GM18868 (cell line): ENCODE data around the gene ADAMTS19.
"Not testable (repeated sequence)": the region's sequence is repeated elsewhere in the genome, so short reads cannot be mapped to it uniquely, and the experiment has no call there.

ENCODE experiments used
- ATAC-seq: cut with Tn5 transposase; IDR thresholded peaks from one replicate; pipeline ENCODE4 v1.9.1; 2021; ENCODE audit warnings: mild to moderate bottlenecking, moderate library complexity; ENCODE audit not compliant: unreplicated experiment

ADAMTS19 gene

DNA sequence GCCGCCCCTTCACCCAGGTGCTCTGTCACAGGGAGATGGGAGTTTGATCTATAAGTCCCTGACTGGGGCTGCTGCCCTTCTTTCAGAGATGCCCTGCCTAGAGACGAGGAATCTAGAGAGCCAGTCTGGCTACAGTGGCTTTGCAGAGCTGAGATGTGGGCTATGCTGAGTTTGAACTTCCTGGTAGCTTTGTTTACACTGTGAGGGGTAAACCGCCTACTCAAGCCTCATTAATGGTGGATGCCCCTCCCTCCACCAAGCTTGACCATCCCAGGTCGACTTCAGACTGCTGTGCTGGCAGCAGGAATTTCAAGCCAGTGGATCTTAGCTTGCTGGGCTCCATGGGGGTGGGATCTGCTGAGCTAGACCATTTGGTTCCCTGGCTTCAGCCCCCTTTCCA, 124.4 kb downstream of the ADAMTS19 start:
- not testable (repeated sequence) for ATAC-seq

DNA sequence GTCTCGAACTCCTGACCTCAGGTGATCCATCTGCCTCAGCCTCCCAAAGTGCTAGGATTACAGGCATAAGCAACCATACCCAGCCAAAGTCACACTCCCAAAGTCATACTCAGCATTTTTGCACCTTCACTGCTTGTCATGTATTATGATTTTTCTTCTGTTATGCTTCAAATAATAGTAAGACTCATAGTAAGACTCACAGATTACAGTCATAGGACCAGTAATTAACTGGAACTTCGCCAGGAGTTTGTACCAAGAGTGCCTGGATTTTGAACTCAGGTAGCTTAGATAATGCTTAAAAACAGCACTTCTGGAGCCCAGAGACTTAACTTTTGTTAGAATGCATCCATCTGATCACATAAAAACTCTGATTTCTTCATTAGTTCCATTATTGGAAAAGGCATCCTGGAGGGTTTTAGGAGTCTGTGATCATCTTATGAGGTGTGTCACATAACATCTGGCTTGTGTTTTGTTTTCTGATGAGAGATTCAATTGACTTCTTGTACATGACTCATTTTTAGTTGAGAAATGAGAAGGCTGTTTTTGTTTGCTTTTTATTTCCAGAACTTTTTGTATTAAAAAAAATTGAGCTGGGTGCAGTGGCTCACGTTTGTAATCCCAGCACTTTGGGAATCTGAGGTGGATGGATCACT, 131.5 kb downstream of the ADAMTS19 start:
- no peak for ATAC-seq

DNA sequence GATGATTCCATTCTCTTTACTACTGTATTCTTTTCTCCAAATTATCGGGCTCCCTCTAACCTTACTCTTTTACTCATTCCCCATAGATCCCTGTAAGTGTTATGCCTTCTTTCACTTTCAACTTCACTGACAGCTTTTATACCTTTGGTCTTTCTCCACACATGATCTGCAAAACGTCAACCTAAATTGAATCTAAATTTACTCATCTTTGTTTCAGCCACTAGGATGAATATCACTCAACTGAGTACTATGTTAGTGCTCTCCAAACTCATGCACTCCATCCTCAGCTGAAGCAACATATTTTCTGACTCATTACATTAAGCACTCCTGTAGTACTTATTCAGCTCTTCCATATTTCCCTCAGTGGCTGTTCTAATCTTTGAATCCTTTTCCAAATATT, 133.4 kb downstream of the ADAMTS19 start:
- no peak for ATAC-seq

DNA sequence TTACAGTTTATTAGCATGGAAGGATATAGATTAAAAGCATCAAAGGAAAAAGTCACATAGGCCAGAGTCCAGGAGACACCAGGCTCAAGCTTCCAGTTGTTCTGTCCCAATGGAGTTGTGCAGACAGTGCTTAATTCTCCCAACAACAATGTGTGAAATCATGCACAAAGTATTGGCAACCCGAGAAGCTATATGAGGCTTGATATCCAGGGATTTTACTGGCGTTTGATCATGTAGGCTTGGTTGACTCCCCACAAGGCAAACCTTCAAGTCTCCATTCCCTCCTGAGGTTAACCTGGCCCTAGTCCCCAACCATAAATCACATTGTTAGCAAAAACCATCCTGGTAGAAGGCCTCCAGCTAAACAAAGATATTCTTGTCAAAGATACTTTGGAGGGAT, 141.5 kb downstream of the ADAMTS19 start:
- ATAC-seq = no peak

DNA sequence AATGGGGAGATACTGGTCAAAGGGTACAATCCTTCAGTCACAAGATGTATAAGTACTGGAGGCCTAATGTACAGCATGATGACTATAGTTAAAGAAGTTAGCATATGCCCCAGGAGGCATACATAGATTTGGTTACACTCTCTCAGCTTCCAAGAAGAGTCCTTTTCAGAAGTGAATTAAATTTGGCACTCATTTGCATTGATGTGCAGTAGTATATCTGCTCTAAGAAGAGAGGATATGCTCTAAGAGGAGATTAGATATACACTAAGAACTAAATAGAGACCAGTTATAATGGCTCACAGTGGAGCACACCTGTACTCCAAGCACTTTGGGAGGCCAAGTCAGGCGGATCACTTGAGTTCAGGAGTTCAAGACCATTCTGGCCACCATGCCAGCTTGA, 148.3 kb downstream of the ADAMTS19 start:
- ATAC-seq = no peak

DNA sequence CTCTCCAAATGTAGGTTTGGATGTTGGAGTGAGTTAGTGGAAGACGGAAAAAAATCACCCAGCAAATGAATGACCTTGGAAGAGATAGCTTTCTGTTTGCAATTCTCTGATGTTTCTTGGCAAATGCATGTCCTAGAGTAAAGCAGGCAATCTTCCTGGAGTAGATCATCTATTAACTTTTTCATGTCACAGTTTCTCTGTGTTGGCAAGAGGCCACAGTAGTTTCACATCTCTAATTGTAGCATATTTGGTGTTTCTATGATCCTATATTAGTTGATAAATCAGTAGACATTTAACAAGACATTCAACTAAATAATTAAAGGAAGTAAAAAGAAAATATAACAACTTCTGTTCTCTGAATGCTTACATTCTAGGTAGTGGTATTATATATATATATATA, 149.6 kb downstream of the ADAMTS19 start:
- no peak for ATAC-seq

DNA sequence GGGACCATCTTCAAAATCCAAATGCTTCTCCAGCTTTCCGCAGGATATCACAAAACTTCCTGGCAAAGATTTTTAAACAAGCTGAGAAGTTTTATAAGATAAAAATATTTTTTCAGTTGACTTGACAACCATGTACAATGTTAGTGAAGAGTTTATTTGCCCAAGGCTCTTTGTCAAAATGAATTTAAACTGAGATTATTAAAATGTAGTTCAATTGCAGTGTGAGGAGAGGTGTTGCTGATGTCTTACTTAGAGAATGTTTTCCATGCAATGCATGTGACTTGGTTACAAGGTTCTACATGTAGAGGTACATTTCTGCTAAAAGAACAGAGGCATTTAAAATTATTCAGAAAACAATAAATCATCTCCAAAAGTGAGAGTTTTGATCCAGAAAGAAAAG, 156.4 kb downstream of the ADAMTS19 start:
- ATAC-seq = no peak

DNA sequence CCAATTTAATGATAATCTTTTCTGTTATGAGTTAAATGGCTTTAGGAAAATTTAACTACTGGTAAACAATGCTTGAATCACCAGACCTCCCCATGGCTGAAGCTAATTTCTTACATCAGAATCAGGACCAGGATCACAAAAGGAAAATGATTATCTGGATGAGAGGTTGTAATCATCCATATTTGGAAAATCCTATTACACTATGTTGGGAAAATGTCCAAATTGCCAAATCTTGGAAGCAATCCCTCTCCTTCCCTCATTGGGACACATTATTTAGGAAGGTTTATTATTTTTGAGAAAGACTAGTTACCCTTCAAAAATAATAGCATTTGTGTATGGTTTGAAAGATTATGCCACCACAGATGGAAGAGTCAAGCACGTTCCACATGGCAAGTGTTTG, 157.1 kb downstream of the ADAMTS19 start:
- no peak for ATAC-seq

DNA sequence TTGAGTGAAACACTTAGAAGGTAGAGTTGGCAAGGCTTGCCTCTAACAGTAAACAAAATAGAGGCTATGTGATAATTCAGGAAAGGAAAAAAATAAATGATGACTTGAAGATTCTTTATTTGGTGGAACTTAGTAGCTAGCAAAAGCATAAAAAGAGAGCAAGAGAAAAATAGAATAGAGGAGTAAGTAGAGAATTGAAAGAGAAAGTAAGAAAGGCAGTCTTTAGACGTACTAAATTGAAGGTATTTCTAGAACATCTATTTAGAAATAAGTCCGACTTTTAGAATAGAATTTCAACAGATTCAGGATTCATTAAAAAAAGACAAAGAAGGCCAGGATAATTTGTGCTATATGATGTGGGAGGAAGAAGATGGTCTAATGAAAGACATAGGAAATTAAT, 159.7 kb downstream of the ADAMTS19 start:
- ATAC-seq = no peak

DNA sequence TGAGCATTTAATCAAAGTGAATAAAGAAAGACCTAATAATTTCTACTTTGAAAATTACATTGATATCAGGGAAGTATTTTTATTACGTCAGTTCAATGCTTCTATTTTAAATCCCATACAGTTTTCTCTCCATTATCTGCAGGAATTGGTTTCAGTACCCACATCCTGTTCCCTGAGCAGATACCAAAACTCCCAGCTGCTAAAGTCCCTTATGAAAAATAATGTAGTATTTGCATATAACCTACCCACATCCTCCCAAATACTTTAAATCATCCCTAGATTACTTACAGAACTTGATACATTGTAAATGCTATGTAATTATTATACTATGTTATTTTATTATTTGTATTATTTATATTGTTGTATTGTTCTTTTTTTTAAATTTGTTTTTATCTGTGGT, 162.4 kb downstream of the ADAMTS19 start:
- no peak for ATAC-seq

DNA sequence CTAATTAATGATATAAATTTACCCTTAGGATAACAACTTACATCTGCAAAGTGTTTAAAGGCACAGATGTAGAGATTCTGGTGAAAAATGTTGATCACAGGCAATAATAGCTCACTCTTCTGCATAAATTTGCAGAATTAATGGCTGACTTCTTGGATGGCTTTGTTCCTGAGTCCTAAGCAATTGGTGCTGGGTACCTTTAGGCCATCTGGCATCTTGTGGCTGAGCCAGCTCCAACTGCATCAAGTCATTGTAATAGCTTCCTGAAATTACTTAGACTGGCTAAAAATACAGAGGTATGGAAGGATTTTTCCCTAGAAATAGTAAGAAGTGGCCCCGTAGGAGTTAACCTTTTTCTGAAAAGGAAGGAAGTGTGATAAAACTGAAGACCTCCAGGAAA, 169.5 kb downstream of the ADAMTS19 start:
- no peak for ATAC-seq

DNA sequence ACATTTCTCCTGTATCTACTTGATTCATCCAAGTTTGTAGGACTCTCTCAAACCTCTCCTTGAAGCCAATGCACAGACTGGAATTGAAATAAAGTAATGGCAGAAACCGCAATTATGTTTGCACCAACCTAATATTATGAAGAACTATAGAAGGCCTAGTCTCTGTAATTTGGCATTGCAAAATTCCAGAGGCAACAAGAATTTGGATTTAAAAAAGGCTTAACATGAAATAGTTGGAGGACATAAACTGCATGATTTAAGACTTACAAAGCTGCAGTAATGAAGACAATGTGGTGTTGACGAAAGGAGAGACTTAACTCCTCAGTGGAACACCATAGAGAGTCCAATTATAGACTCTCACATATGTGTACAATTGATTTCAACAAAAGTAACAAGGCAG, 170.0 kb downstream of the ADAMTS19 start:
- ATAC-seq = no peak

DNA sequence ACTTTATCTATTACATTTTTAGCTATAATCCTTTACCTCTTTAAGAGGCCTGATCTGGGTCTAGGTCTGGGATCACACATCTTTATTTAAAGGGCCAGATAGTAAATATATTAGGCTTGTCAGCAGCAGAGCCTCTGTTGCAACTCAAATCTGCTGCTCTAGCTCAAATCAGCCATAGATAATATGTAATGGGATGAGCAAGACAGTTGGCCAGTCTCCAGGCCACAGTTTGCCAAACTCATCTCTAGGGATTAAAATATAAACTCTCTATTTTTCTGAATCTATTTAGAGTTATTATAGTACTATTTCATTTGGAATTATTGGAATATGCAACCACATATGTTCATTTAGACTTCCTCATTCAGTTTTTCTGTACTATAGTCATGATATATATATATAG, 171.9 kb downstream of the ADAMTS19 start:
- no peak for ATAC-seq

DNA sequence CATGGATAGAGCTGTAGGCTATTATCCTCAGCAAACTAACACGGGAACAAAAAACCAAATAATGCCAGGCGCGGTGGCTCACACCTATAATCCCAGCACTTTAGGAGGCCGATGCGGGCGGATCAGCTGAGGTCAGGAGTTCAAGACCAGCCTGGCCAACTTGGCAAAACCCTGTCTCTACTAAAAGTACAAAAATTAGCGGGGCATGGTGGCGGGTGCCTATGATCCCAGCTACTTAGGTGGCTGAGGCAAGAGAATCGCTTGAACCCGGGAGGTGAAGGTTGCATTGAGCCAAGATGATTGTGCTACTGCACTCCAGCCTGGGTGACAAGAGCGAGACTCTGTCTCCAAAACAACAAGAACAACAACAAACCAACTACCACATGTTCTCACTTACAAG, 177.4 kb downstream of the ADAMTS19 start:
- not testable (repeated sequence) for ATAC-seq

DNA sequence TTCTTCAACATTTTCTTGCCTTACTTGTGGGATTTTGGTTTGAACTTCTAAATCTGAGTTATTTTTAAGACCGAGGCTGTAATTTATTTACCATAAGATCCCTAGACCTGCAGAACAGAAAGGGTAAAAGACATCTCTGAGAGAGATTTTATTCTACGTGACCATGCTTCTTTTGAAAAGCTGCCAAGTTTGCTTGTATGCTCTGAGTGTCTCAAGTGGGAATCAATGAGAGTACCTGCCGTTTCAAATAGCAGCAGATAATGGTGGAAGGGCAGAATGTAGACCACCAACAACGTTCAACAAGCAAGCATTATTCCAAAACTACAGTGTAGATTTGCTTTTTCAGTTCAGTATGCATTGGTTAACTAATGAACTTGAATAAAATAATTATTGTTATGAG, 179.2 kb downstream of the ADAMTS19 start:
- no peak for ATAC-seq

DNA sequence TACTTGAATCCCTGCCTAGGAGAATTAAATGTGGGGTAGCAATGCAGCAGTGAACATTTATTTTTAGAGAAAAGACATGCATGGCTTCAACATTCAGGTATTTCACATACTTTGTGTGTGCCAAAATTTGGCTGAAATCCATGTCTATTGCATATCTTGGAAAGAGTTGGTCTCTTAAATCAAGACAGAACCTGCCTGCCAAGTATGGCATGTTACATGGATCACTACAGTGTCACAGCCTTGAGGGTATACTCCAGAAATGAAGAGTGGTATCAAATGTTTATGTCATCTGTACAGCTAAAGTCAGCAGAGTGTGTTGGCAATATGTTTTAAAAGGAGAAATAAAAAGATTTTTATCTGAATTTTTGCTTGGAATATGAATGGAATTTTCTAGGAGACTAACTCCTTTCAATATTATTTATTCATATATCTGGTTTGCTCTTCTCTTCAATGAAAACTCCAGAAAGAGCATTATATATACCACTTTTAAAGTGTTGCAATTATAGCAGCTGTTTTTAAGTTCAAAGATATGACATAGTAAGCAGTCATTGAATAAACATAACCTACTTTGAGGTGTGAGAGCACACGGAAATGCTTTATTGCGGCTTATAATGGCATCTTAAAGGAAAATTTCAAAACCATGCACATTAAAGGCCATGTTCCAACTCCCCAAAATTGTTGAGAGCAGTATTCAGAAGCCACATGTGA, 192.4 kb downstream of the ADAMTS19 start:
- no peak for ATAC-seq

DNA sequence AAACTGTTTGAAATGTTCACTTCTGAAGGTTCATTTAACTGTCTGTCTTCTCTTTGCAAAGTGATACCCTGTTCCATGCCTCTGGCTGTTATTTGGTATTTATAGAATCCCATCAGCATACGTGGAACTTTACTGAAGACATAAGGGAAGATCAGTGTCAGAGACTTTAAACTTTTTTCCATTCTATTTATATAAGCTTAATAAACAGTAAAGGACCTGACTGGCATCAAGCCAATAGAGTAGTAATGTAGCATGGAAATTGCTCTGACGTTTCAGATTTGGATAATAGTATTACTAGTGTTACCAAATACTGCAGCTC, 192.9 kb downstream of the ADAMTS19 start:
- no peak for ATAC-seq

DNA sequence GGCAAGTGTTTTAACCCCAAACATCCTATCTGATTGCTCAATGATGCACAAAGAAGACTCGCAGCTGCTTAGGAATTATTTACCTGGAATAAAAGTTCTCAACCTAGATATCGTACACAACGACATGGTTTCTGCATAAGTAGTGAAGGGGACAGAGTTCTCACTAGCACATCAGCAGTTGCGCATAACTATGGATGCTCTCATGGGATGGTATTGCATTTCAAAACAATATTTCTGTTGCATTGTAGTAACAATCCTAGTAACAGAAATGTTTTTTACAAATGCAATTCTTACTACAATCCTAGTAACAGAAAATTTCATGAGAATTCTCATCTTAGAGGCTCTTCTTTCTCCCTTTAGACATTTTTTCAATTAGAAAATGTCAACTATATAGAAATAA, 193.3 kb downstream of the ADAMTS19 start:
- ATAC-seq = no peak

DNA sequence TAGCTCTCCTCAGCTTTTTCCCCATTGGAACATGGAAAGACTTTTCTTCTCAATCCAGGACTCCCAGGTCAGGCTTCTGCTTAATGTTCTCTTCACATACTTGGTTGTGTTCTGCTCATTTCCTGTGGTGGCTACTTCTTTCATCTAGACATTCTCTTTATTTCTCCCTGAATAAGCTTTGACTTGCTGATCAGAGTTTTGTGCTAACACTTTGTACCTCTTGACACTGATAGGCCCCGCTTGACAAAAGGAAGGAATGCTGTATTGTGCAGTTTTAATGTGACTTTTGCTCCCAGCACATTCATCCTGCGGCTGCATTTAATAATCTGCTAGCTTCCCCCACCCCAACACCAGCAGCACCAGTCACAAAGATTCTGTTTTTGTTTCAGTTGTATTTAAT, 196.9 kb downstream of the ADAMTS19 start:
- no peak for ATAC-seq

DNA sequence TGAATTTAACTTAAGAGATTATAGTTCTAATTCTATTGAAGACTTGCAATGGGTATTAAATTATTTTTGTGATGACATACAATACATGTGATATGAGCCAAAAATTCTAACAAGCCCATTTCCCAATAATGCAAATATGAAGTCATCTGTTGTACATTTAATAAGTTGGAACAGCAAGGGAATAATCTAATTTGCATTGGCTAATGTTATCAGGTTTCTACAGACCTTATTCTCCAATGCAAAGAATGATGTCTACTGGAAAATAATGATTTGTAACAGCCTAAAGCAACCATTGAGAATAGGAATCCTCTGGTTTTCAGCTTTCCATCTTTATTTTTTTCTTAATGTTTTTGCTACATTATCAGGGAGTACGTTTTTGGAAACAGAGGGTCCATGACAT, 198.7 kb downstream of the ADAMTS19 start:
- no peak for ATAC-seq

DNA sequence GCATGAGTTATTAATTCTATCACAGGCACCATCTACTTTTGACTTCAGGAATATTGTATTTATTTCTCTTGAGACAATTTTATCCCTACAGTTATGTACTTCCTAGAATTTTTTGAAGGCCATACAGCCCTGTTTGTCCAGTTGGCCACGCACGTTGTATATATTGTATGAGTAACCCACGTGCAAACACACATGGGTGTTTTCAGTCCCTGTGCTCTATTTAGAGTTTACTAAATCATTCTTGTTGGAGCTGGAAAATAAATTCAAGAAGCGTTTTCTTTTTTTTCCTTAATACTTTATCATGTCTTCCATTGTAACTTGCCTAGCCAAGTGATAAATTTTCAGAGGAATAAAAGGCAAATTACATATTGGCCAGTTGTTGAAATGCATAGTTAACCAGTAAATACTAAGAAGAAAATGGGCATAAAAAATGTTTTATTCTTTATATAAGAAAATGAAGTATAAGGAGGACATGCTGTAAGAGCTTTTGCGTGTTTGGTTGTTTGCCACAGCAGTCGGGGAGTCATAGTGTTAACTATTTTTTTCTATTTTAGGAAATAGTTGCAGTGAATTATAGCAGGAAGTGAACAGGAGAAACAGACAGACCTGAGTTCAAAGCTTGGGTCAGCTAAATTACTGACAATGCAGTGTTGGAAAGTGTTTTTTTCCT, 201.4 kb downstream of the ADAMTS19 start:
- no peak for ATAC-seq

DNA sequence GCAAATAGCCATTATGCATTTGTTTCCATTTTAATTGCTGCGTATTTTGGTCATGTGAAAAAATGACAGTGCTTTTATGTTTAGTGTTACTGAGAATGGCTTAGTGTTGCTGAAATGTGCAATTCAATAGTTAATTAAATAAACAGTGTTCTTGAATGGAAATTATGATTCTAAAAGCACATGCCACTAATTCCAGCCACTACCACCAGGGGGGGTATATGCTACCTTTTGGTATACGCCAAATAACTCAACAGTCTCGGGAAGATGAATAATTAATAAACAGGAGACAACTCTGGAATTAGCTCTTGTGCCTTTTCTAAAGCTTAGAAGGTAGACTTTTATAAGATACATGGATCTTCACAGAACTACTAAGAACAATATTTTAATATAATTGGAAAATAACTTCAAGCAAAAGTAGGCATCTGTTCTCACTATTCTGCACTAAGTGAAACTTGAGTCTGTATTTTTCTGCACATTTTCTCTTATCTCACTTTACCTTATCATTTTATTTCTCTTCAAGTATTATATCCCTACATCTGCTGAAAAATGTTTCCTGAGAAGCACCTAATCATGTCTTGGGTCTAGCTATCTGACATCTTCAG, 204.3 kb downstream of the ADAMTS19 start:
- ATAC-seq = peak; percentile 86
